ENCODE measurements around the gene MAJIN.
"Not testable (repeated sequence)": the region's sequence is repeated elsewhere in the genome, so short reads cannot be mapped to it uniquely, and the experiment has no call there.

MAJIN gene

GRCh38 chr11:64990222-64990923 lies 18.5 kb upstream of the MAJIN start:
- in situ Hi-C loops (cut with HindIII; ENCODE audit: low sequenced_read_pairs): no loop called here

- in situ Hi-C loops (cut with HindIII; ENCODE audit: low sequenced_read_pairs): no loop called here
Measured at GRCh38 chr11:64989416-64989815, 17.5 kb upstream of the MAJIN start.

GRCh38 chr11:64987998-64988854 lies 16.3 kb upstream of the MAJIN start:
- in situ Hi-C loops (cut with HindIII; ENCODE audit: low sequenced_read_pairs): no loop called here

GRCh38 chr11:64983339-64983738 lies 11.4 kb upstream of the MAJIN start:
- in situ Hi-C loops (cut with HindIII; ENCODE audit: low sequenced_read_pairs): not testable (repeated sequence)

DNA sequence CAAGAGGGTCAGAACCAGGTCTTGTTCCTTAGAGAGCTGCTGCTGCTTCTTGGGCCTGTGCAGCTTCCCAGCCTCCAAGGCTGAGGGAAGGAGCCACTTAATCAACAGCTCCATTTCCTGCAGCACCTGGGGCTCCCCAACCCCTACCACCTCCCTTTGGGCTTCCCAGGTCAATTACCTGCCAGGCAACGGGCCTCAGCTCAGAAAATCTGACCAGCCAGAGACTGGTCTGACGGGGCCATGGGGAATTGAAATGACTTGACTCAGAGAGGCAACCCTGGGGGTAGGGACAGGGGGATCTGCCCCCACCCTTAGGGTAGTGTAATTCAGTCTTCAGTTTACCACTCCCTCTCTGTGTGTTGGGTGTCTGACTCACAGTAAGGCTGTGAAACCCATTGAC lies 4.7 kb upstream of the MAJIN start:
- in situ Hi-C loops (cut with HindIII; ENCODE audit: low sequenced_read_pairs): no loop called here

GRCh38 chr11:64974124-64974523 lies 2.2 kb upstream of the MAJIN start:
- in situ Hi-C loops (cut with HindIII; ENCODE audit: low sequenced_read_pairs): no loop called here

GRCh38 chr11:64970731-64971151 lies 1.2 kb downstream of the MAJIN start:
- in situ Hi-C loops (cut with HindIII; ENCODE audit: low sequenced_read_pairs): no loop called here

- in situ Hi-C loops (cut with HindIII; ENCODE audit: low sequenced_read_pairs): no loop called here
Measured at GRCh38 chr11:64969209-64969608, 2.7 kb downstream of the MAJIN start.

- in situ Hi-C loops (cut with HindIII; ENCODE audit: low sequenced_read_pairs): no loop called here
Measured at GRCh38 chr11:64967375-64967774, 4.5 kb downstream of the MAJIN start.

- in situ Hi-C loops (cut with HindIII; ENCODE audit: low sequenced_read_pairs): no loop called here
Measured at GRCh38 chr11:64963072-64963631, 8.8 kb downstream of the MAJIN start.

DNA sequence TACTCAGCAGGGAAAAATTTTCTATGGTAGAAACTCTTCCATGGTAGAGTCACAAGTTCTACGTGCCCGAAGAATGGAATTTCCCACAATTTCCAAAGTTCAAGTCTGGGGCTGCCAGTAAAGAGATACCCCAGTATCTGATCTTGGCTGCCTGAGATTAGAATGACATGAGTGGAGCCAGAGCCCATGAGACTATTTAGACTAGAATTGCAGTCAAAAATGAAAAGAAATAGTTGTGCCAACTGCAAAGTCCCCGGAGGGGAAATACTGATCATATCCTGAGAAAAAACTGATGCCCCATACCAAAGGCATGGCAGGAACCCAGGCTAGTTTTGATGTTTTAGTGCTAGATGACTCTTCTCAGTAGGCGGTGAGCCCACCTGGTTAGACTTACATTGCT lies 11.2 kb downstream of the MAJIN start:
- in situ Hi-C loops (cut with HindIII; ENCODE audit: low sequenced_read_pairs): no loop called here

DNA sequence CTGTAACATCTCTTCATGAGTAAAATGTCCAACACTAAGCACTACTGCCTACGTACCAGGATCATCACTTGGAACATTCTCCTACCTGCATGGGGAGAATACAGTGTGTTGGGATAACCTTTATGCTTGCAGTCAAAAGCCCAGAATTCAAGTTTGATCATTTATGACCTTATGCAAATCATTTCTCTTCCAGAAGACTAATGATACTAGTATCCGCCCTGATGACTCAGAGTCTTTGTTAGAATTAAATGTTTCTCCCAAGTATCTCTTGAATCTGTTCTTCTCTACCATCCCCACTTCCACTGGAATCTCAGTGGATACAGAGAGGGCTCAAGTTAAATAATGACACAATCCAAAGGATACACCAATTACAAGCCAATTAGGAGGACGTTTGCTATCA lies 12.4 kb downstream of the MAJIN start:
- in situ Hi-C loops (cut with HindIII; ENCODE audit: low sequenced_read_pairs): no loop called here

- in situ Hi-C loops (cut with HindIII; ENCODE audit: low sequenced_read_pairs): no loop called here
Measured at GRCh38 chr11:64954201-64954600, 17.7 kb downstream of the MAJIN start.

- in situ Hi-C loops (cut with HindIII; ENCODE audit: low sequenced_read_pairs): no loop called here
Measured at GRCh38 chr11:64951529-64951928, 20.4 kb downstream of the MAJIN start.

DNA sequence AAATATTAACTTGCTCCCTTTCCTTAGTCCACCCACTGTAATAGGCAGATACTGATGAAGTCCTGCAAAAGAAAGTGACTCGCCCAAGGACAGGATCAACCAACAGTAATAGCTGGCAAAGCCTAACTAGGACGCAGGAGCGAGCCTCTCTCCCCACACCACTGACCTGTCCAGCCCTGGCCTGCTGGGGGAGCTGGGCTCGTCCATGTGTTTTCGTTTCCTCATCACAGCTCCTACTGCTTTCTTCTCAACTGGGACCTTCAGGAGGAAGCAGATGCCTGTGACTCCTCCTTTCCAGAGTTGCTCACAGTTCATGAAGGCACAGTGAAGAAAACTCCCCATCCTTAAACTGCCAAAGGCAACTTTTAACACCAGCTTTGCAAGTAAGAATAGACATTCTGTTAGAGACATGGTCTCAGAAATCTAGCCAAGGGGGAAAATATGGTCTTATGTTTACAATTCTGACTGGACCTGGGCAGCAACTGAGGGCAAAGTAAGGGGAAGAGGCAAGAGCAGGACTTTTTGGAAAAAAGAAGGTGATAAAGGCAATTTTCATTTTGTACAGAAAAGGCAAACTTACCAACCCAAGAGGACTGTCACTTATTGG lies 24.6 kb downstream of the MAJIN start:
- in situ Hi-C loops (cut with HindIII; ENCODE audit: low sequenced_read_pairs): no loop called here

GRCh38 chr11:64936539-64936938 lies 35.4 kb downstream of the MAJIN start:
- in situ Hi-C loops (cut with HindIII; ENCODE audit: low sequenced_read_pairs): no loop called here

DNA sequence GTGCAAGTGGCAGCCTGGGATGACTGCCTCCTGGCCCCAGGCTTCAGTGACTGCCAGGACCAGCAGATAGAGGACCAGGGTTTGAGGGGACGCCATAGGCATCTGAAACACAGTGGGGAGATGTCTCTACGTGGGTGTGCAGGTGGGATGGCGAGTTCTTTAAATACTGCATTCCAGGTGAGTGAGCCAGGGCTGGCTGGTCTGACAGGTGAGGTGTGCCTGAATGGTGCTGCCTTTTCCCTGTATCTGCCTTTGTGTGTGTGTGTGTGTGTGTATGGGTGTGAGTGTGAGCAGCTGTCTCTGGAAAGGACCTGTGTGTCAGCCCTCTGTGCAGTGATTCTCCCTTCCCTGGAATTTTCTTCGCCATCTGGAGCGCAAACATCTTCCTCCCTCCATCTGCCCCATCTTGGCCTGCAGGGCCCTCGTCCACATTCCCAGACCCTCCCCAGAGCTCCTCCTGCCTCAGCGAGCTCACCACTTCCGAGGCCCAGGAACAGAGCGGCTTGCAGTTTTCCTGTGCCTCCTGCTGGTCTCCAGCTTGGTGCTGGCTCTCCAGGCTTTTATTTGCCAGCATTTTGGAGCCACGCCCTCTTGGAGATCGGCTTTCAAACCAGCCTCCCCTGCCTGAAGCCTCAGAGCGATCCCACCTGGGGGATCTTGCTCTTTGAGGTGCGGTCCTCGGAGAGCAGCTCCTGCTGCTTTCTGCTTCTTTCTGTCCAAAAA lies 36.4 kb downstream of the MAJIN start, which contains the start of gene GPHA2:
TSS of gene GPHA2 (minus strand) at position 535 of the 723 bp plus-strand sequence. CDS start at position 102, 433 bp downstream.
- in situ Hi-C loops (cut with HindIII; ENCODE audit: low sequenced_read_pairs): no loop called here

DNA sequence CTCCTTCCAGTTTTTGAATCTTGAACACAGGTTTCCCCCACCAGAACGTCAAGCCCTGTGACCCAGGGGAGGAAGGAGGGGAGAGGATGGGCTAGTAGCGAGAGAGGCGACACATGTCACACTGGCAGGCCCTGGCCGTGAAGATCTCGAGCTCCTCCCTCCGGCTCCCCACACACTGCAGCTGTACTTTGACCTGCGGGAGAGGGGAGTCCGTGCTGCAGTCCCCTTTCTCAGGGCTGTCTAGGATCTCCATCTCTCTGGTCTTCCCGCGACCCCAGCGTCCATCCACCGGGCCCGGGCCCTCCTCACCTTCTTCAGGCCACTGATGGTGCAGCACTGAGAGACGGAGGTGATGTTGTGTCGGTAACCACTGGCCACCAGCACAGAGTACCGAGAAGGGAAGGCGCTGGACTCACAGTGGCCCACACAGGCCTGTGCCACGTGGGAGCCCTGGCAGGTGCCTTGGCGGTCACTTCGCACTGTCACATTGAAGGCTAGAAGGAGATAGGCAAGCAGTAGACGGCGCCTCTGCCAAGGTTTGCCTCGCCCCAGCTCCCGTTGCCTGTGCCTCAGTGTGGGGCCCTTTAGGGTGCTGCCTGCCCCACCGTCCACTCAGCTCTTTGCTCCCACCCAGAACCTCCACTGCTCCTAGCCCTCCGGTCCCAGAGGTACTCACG lies 37.1 kb downstream of the MAJIN start:
- in situ Hi-C loops (cut with HindIII; ENCODE audit: low sequenced_read_pairs): no loop called here

DNA sequence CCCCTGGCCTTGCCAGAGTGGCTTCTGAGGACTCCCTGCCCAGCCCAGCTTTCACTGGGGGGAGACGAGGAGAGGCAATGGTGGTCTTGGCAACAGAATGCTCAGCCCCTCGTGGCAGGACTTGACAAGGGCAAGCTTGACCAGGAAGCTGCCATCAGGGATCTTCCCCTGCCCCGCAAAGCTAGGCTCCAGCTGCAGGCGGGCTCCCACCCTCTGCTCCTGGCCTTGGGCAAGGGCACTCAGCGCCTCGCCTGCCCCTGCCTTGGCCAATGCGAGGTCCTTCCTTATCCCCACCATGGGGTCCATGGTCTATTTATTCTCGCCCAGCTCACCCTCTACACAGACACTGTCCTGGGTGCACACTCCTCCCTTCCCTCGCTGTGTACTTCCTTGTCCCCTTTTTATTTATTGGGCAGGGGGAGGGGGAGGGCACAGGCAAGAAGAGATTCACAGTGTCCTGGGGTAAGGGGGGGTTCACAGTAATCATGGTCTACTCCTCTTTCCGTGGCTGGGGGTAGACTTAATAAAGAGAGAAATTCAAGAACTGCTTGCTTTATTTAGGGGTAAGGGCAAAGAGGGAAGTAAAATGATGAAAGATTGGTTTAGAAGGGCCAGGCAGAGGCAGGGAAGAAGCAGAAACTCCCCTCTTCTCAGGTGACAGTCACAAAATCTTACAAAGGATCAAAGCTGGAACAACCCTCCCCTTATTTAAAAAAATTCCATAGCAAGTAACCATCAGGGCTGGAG lies 37.8 kb downstream of the MAJIN start:
- in situ Hi-C loops (cut with HindIII; ENCODE audit: low sequenced_read_pairs): no loop called here
